ENCODE measurements around the gene RNPEPL1. TPM values are rescaled to one million over a fixed set of nuclear protein-coding genes. Genes with fewer than 3 reads are reported as not detected.

Gene RNPEPL1
- total and polyA plus RNA-seq, 3 experiments from 2014 or later: 55.6 to 101 (median 61.1) TPM

DNA sequence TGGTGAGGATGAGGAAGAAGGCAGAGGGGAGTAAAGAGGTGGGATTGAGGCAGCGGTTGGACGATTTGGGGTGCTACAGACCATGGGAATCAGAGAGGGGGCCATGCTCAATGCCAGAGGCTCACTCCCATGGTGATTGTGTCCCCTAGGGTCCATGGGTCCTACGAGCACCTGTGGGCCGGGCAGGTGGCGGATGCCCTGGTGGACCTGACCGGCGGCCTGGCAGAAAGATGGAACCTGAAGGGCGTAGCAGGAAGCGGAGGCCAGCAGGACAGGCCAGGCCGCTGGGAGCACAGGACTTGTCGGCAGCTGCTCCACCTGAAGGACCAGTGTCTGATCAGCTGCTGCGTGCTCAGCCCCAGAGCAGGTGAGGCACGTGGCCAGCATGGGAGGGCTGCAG is 23.5 kb downstream of the RNPEPL1 start:
- Mint-ChIP-seq H3K4me3 (peak overlapping the region in 1 of 7 donors; percentile 13), H3K9me3 (no peaks in the 10 kb centered on the region), H3K27ac (peak overlapping the region in 1 of 8 donors; percentile 57), H3K27me3 (peaks cover 0 to 2% of the 10 kb centered on the region in 2 donors), H3K4me1 (peaks cover 24 to 39% (median 27%) of the 10 kb centered on the region in 3 donors), H3K36me3 (peaks cover 0 to 81% (median 0%) of the 10 kb centered on the region in 3 donors)
- ChIA-PET POLR2A (no interaction called here), CTCF (interaction anchor here (1.0 to 1.2 kb wide), 2 partner anchors 26 to 35 kb away, joined by 3 read pairs; no protein-coding TSS in a partner anchor)
- Histone ChIP-seq H3K9me3 (ENCODE audit: low read length) (no peaks in the 10 kb centered on the region), H3K36me3 (ENCODE audit: insufficient read depth, low read length) (peaks cover 9% of the 10 kb centered on the region), H3K4me1 (ENCODE audit: insufficient read depth, low read length) (peaks cover 19% of the 10 kb centered on the region), H3K27ac (ENCODE audit: low read depth, low read length) (no peak overlapping the region), H3K27me3 (ENCODE audit: insufficient read depth, low read length, poor library complexity, severe bottlenecking) (no peaks in the 10 kb centered on the region), H3K4me3 (ENCODE audit: low read length) (no peak overlapping the region)
- peak in 1 of 5 donors; percentile 26 for DNase-seq

DNA sequence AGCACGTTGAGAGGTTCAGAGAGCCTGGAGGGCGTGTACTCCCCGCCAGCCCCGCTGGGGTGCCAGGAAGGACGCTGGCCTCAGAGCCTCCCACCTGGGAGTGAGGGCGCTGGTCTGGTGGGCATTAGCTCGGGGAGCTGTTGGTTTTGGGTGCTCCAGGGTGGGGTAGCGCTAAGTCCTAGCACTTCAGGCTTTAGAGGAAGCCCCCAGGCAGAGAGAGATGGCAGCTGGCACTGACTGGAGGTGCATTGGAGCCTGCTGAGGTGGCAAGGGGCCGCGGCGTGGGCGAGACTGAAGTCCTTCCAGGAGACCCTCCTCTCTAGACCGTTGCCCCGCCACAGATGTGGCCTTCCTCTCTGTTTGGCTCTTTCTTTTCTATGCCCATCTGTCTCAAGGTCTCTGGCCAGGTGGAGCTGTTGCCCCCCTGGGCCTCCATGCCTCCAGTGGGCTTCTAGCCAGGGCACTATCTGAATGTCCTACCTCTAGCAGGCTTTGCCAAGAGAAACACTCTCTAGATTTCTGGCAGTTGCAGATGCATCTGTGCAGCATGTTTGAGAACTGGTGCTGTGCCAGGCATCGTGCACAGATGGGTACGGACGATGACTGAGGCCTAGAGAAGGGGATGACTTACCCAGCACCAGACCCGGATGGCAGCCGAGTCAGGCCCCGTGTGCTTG is 24.9 kb downstream of the RNPEPL1 start:
- H3K4me3 ChIP-seq (ENCODE audit: low read length): no peak overlapping the region
- peaks cover 0 to 2% of the 10 kb centered on the region in 2 donors for H3K27me3 Mint-ChIP-seq
- H3K4me3 Mint-ChIP-seq: no peak overlapping the region
- POLR2A ChIA-PET: no interaction called here
- CTCF ChIA-PET: interaction anchor here (1.5 kb wide), 1 partner anchor 13 kb away, joined by 7 read pairs; no protein-coding TSS in a partner anchor
- peaks cover 9% of the 10 kb centered on the region for H3K36me3 ChIP-seq (ENCODE audit: insufficient read depth, low read length)
- peaks cover 13 to 27% (median 15%) of the 10 kb centered on the region in 3 donors for H3K4me1 Mint-ChIP-seq
- peak in 1 of 5 donors; percentile 15 for DNase-seq
- H3K9me3 ChIP-seq (ENCODE audit: low read length): no peaks in the 10 kb centered on the region
- peaks cover 0 to 86% (median 0%) of the 10 kb centered on the region in 3 donors for H3K36me3 Mint-ChIP-seq
- H3K27me3 ChIP-seq (ENCODE audit: insufficient read depth, low read length, poor library complexity, severe bottlenecking): no peaks in the 10 kb centered on the region
- H3K9me3 Mint-ChIP-seq: no peaks in the 10 kb centered on the region
- no peak overlapping the region for H3K27ac ChIP-seq (ENCODE audit: low read depth, low read length)
- H3K27ac Mint-ChIP-seq: peak overlapping the region in 1 of 8 donors; percentile 10
- peaks cover 9% of the 10 kb centered on the region for H3K4me1 ChIP-seq (ENCODE audit: insufficient read depth, low read length)

- H3K27me3 Mint-ChIP-seq: no peaks in the 10 kb centered on the region
- DNase-seq: peak in 1 of 5 donors; percentile 38
- peaks cover 9% of the 10 kb centered on the region for H3K36me3 ChIP-seq (ENCODE audit: insufficient read depth, low read length)
These were observed 25.6 kb downstream of the RNPEPL1 start for GRCh38 chr2:240593703-240594451.

GRCh38 chr2:240594511-240595380 is 26.5 kb downstream of the RNPEPL1 start:
- Histone ChIP-seq H3K4me3 (ENCODE audit: low read length) (no peak overlapping the region), H3K27ac (ENCODE audit: low read depth, low read length) (no peak overlapping the region), H3K36me3 (ENCODE audit: insufficient read depth, low read length) (peaks cover 9% of the 10 kb centered on the region), H3K9me3 (ENCODE audit: low read length) (no peaks in the 10 kb centered on the region), H3K27me3 (ENCODE audit: insufficient read depth, low read length, poor library complexity, severe bottlenecking) (no peaks in the 10 kb centered on the region), H3K4me1 (ENCODE audit: insufficient read depth, low read length) (no peaks in the 10 kb centered on the region)
- Mint-ChIP-seq H3K4me3 (no peak overlapping the region), H3K9me3 (no peaks in the 10 kb centered on the region), H3K27ac (peak overlapping the region in 2 of 8 donors; percentile 32 to 70), H3K4me1 (peaks cover 2 to 14% (median 4%) of the 10 kb centered on the region in 3 donors), H3K36me3 (peaks cover 0 to 87% (median 0%) of the 10 kb centered on the region in 3 donors), H3K27me3 (no peaks in the 10 kb centered on the region)
- DNase-seq: peak in 1 of 5 donors; percentile 44
- POLR2A ChIA-PET: no interaction called here
- CTCF ChIA-PET: interaction anchor here (1.1 to 1.5 kb wide), 3 partner anchors 15 to 29 kb away, joined by 3 to 7 read pairs (median 3); no protein-coding TSS in a partner anchor

More at GRCh38 chr2:240593703-240594451, 25.6 kb downstream of the RNPEPL1 start:
- Mint-ChIP-seq H3K4me1 (peaks cover 6 to 20% (median 8%) of the 10 kb centered on the region in 3 donors), H3K9me3 (no peaks in the 10 kb centered on the region), H3K27ac (peak overlapping the region in 1 of 8 donors; percentile 10), H3K4me3 (no peak overlapping the region), H3K36me3 (peaks cover 0 to 86% (median 0%) of the 10 kb centered on the region in 3 donors)
- CTCF ChIA-PET: interaction anchor here (1.1 to 1.5 kb wide), 3 partner anchors 14 to 28 kb away, joined by 3 to 7 read pairs (median 3); no protein-coding TSS in a partner anchor
- POLR2A ChIA-PET: no interaction called here
- H3K4me1 ChIP-seq (ENCODE audit: insufficient read depth, low read length): peaks cover 2% of the 10 kb centered on the region
- no peak overlapping the region for H3K27ac ChIP-seq (ENCODE audit: low read depth, low read length)
- no peaks in the 10 kb centered on the region for H3K27me3 ChIP-seq (ENCODE audit: insufficient read depth, low read length, poor library complexity, severe bottlenecking)
- no peak overlapping the region for H3K4me3 ChIP-seq (ENCODE audit: low read length)
- no peaks in the 10 kb centered on the region for H3K9me3 ChIP-seq (ENCODE audit: low read length)

GRCh38 chr2:240595381-240596079 is 27.2 kb downstream of the RNPEPL1 start:
- ChIA-PET POLR2A (no interaction called here), CTCF (interaction anchor here (1.4 to 1.5 kb wide), 2 partner anchors 27 to 81 kb away, joined by 4 read pairs; no protein-coding TSS in a partner anchor)
- peaks cover 9% of the 10 kb centered on the region for H3K36me3 ChIP-seq (ENCODE audit: insufficient read depth, low read length)
- peak in 3 of 5 donors; percentile 13 to 46 (median 37) for DNase-seq
- Mint-ChIP-seq H3K27ac (peak overlapping the region in 2 of 8 donors; percentile 27 to 38), H3K36me3 (peaks cover 0 to 87% (median 0%) of the 10 kb centered on the region in 3 donors), H3K4me1 (peaks cover 2 to 8% (median 4%) of the 10 kb centered on the region in 3 donors), H3K4me3 (peak overlapping the region in 1 of 7 donors; percentile 34), H3K9me3 (no peaks in the 10 kb centered on the region), H3K27me3 (no peaks in the 10 kb centered on the region)
- H3K27me3 ChIP-seq (ENCODE audit: insufficient read depth, low read length, poor library complexity, severe bottlenecking): no peaks in the 10 kb centered on the region
- no peak overlapping the region for H3K4me3 ChIP-seq (ENCODE audit: low read length)
- H3K9me3 ChIP-seq (ENCODE audit: low read length): no peaks in the 10 kb centered on the region
- no peak overlapping the region for H3K27ac ChIP-seq (ENCODE audit: low read depth, low read length)
- no peaks in the 10 kb centered on the region for H3K4me1 ChIP-seq (ENCODE audit: insufficient read depth, low read length)

DNA sequence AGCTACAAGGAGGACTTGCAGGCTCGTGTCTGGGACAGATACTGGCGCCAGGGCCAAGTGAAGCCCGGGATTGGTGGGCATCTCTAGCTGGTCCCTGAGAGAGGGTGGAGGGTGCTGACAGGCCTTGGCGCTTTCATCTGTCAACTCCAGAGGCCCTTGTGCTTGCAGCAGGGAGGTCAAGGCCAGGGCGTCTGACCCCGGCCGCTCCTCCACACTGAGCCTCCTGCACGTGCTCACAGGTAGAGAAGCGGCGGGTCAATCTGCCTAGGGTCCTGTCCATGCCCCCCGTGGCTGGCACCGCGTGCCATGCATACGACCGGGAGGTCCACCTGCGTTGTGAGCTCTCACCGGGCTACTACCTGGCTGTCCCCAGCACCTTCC is 27.8 kb downstream of the RNPEPL1 start:
- ChIA-PET POLR2A (no interaction called here), CTCF (interaction anchor here (1.4 to 1.5 kb wide), 2 partner anchors 26 to 82 kb away, joined by 4 read pairs; no protein-coding TSS in a partner anchor)
- Mint-ChIP-seq H3K27ac (peak overlapping the region in 2 of 8 donors; percentile 27 to 38), H3K4me1 (peaks cover 2 to 8% (median 4%) of the 10 kb centered on the region in 3 donors), H3K36me3 (peaks cover 0 to 84% (median 0%) of the 10 kb centered on the region in 3 donors), H3K9me3 (no peaks in the 10 kb centered on the region), H3K27me3 (no peaks in the 10 kb centered on the region), H3K4me3 (no peak overlapping the region)
- no peak overlapping the region for H3K4me3 ChIP-seq (ENCODE audit: low read length)
- H3K27me3 ChIP-seq (ENCODE audit: insufficient read depth, low read length, poor library complexity, severe bottlenecking): no peaks in the 10 kb centered on the region
- no peaks in the 10 kb centered on the region for H3K9me3 ChIP-seq (ENCODE audit: low read length)
- H3K4me1 ChIP-seq (ENCODE audit: insufficient read depth, low read length): no peaks in the 10 kb centered on the region
- DNase-seq: no peak
- H3K27ac ChIP-seq (ENCODE audit: low read depth, low read length): no peak overlapping the region
- peaks cover 7% of the 10 kb centered on the region for H3K36me3 ChIP-seq (ENCODE audit: insufficient read depth, low read length)

GRCh38 chr2:240596491-240596931 is 28.2 kb downstream of the RNPEPL1 start:
- Histone ChIP-seq H3K27ac (ENCODE audit: low read depth, low read length) (no peak overlapping the region), H3K4me1 (ENCODE audit: insufficient read depth, low read length) (no peaks in the 10 kb centered on the region), H3K27me3 (ENCODE audit: insufficient read depth, low read length, poor library complexity, severe bottlenecking) (no peaks in the 10 kb centered on the region), H3K9me3 (ENCODE audit: low read length) (no peaks in the 10 kb centered on the region), H3K4me3 (ENCODE audit: low read length) (no peak overlapping the region), H3K36me3 (ENCODE audit: insufficient read depth, low read length) (peaks cover 3% of the 10 kb centered on the region)
- peak overlapping the region in 1 of 8 donors; percentile 38 for H3K27ac Mint-ChIP-seq
- H3K9me3 Mint-ChIP-seq: no peaks in the 10 kb centered on the region
- peak in 1 of 5 donors; percentile 40 for DNase-seq
- ChIA-PET POLR2A (no interaction called here), CTCF (interaction anchor here (1.4 to 1.5 kb wide), 2 partner anchors 26 to 82 kb away, joined by 4 read pairs; no protein-coding TSS in a partner anchor)
- no peak overlapping the region for H3K4me3 Mint-ChIP-seq
- no peaks in the 10 kb centered on the region for H3K27me3 Mint-ChIP-seq
- peaks cover 0 to 84% (median 0%) of the 10 kb centered on the region in 3 donors for H3K36me3 Mint-ChIP-seq
- H3K4me1 Mint-ChIP-seq: peaks cover 0 to 4% (median 4%) of the 10 kb centered on the region in 3 donors
